Astrocyte (in vitro differentiated cells and primary cell): ENCODE data around the gene SIK3.

Experiments
- CTCF ChIP-seq: IDR thresholded peaks from 2 replicates; pipeline ENCODE4 v1.5.1; 2011; ENCODE audit warnings: low read depth, mild to moderate bottlenecking, inconsistent platforms, low read length, moderate library complexity; ENCODE audit not compliant: insufficient read depth
- EZH2 ChIP-seq: IDR thresholded peaks from 2 replicates; pipeline ENCODE4 v1.6.1; 2012; ENCODE audit warnings: mild to moderate bottlenecking, low read length, inconsistent platforms; ENCODE audit not compliant: insufficient read depth

DNA sequence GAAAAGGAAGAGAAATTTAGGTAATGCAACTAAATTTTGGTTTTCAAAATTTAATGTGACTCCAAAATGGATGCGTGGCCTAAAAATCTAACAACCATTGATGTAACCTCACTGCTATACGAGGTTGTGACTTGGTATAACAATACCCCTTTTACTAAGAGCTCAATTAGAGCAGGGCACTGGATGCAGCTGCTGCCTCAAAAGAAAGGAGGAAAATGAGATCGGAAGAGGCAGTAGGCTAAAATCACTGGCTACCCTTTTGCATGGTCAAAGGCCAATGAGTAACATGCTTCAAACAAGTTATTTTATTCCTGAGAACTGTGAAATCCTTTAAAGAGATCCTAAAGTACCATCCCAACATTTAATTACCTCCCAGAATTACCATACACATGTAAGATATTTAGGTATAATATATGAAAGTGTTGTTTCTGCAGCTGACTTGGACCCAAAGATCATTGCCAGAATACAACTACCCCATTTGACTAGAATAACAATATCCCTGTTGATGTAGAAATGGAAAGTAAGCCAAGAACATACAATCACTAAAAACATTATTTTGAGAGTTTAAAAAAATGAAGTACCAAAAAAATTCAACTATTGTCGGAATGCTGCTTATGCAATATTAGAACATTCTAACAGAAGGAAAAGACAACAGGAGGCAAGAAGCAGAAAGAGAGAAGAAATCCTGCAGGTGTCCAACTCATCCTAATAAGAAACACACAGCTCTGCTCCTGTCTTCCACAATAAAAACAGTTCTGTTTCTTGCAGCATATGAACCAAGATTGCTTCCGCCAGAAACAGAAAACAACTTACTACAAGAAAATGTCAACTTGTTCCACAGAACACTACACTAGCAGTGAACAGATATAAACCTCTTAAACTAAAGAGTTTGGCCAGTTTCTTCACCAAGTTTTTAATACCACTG is 15.0 kb downstream of the SIK3 start:
- TF ChIP-seq CTCF: no peak
- TF ChIP-seq EZH2: no peak
